ENCODE measurements around the gene NCOA3.

- TF ChIP-seq JUN (IDR thresholded peaks at IDR 0.05; ENCODE audit: low read depth, low read length) (no peak), CTCF (IDR thresholded peaks at IDR 0.05; ENCODE audit: control extremely low read depth in 1 of 3, insufficient read depth in 1 of 3, low read depth in 1 of 3, low read length in 3 of 3) (no peak)
Measured at GRCh38 chr20:47706345-47706744, 204.7 kb downstream of the NCOA3 start.
